Suprapubic skin (tissue), 4 donors: ENCODE measurements around the gene KDM6B.

Source experiments
- CTCF ChIP-seq, 2 donors: fragments of 200-600 bp in 1 of 2; fragments of 450-650 bp in 1 of 2; sonication (generic) in 1 of 2; IDR thresholded peaks; one replicate each; pipeline ENCODE4 v1.5.1; 2016 to 2019; ENCODE audit warnings: antibody characterized with exemption in 2 of 2, mild to moderate bottlenecking in 1 of 2, moderate library complexity in 1 of 2
- EP300 ChIP-seq: sonication (generic); formaldehyde crosslinking; IDR thresholded peaks from one replicate; pipeline ENCODE4 v1.6.1; 2017; ENCODE audit warnings: antibody characterized with exemption
- POLR2AphosphoS5 ChIP-seq, 3 donors: sonication (generic); formaldehyde crosslinking; IDR thresholded peaks; one replicate each; pipeline ENCODE4 v1.6.1; 2017; ENCODE audit warnings: antibody characterized with exemption in 3 of 3

DNA sequence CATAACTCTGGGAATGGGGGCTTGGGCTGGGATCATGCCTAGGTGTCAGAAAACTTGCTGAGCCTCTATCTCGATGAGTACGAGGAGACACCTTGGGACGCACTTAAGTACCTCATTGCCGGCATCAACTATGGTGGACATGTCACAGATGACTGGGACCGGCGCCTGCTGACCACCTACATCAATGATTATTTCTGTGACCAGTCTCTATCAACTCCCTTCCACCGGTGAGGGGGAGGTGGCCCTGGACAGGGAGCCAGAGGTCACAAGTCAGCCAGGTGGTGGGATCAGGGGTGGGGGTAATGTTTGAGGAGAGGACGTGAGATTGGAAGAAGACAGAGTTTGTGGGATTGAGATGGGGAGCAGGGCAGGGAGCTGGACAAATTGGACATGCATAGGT lies 3.4 kb upstream of the KDM6B start:
- TF ChIP-seq CTCF (IDR thresholded peaks at IDR 0.05) = no peak
- no peak for TF ChIP-seq POLR2AphosphoS5 (IDR thresholded peaks at IDR 0.05)
- no peak for TF ChIP-seq EP300
